ENCODE measurements around the gene LIMCH1. TPM values are rescaled to one million over a fixed set of nuclear protein-coding genes. Genes with fewer than 3 reads are reported as not detected.

Gene LIMCH1
- total RNA-seq, 2 donors from 2014 or later, result 9.3 to 24.1 TPM

GRCh38 chr4:41678086-41678816, 140.3 kb downstream of the LIMCH1 start:
- H3K9me3 ChIP-seq, result no peaks in the 10 kb centered on the region
- no peaks in the 10 kb centered on the region for H3K27me3 ChIP-seq
- TF ChIP-seq, protein P1, sequence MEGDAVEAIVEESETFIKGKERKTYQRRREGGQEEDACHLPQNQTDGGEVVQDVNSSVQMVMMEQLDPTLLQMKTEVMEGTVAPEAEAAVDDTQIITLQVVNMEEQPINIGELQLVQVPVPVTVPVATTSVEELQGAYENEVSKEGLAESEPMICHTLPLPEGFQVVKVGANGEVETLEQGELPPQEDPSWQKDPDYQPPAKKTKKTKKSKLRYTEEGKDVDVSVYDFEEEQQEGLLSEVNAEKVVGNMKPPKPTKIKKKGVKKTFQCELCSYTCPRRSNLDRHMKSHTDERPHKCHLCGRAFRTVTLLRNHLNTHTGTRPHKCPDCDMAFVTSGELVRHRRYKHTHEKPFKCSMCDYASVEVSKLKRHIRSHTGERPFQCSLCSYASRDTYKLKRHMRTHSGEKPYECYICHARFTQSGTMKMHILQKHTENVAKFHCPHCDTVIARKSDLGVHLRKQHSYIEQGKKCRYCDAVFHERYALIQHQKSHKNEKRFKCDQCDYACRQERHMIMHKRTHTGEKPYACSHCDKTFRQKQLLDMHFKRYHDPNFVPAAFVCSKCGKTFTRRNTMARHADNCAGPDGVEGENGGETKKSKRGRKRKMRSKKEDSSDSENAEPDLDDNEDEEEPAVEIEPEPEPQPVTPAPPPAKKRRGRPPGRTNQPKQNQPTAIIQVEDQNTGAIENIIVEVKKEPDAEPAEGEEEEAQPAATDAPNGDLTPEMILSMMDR (IDR thresholded peaks at IDR 0.05), result no peak
- no peak for TF ChIP-seq POLR2A (IDR thresholded peaks at IDR 0.05)
- intact Hi-C loops (cut with DNase I), result no loop called here
- 68 to 73% methylated on average over 7 of the region's 7 CpGs for WGBS, 2 donors
- H3K27ac ChIP-seq, result no peak overlapping the region
- ATAC-seq, result no peak
- no peaks in the 10 kb centered on the region for H3K36me3 ChIP-seq (replicated peaks in 1 of 2; ENCODE audit: insufficient read depth in 1 of 2, low read depth in 2 of 2)
- DNase-seq, result no peak
- H3K4me3 ChIP-seq, result no peak overlapping the region
- H3K4me1 ChIP-seq, result no peaks in the 10 kb centered on the region

- 69 to 87% methylated on average over 2 of the region's 2 CpGs for WGBS, 2 donors
- intact Hi-C loops (cut with DNase I), result no loop called here
Measured at GRCh38 chr4:41678951-41679350, 141.0 kb downstream of the LIMCH1 start.

GRCh38 chr4:41679991-41680390, 142.0 kb downstream of the LIMCH1 start:
- WGBS, 2 donors, result 68 to 72% methylated on average over 4 of the region's 4 CpGs

More at GRCh38 chr4:41678951-41679350, 141.0 kb downstream of the LIMCH1 start:
- Histone ChIP-seq H3K9me3 (no peaks in the 10 kb centered on the region), H3K4me3 (no peak overlapping the region), H3K27ac (no peak overlapping the region), H3K27me3 (no peaks in the 10 kb centered on the region), H3K4me1 (no peaks in the 10 kb centered on the region), H3K36me3 (replicated peaks in 1 of 2; ENCODE audit: insufficient read depth in 1 of 2, low read depth in 2 of 2) (no peaks in the 10 kb centered on the region)
- ATAC-seq (no peak), DNase-seq (no peak)
- no peak for TF ChIP-seq POLR2A (IDR thresholded peaks at IDR 0.05)
- TF ChIP-seq, protein P1 (IDR thresholded peaks at IDR 0.05), result no peak

DNA sequence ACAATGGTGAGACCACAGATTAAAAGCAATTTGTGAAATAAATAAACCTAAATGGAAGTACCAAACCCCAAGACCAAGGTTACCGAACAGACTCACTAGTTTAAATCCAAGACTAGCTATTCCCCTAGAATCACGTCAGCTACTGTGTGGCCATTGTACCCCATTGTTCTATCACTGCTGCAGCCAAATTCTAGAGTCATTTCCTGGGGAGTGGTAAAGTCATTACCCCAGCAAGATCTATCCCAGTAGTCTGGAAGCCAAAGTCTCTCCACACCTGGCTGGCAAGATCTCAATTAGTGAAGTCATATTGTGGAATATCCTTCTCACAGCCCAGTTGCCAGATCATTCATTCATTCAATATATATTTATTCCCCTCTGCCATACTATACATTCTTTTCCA, 143.1 kb downstream of the LIMCH1 start:
- H3K9me3 ChIP-seq, result no peaks in the 10 kb centered on the region
- H3K4me3 ChIP-seq, result no peak overlapping the region
- intact Hi-C loops (cut with DNase I), result no loop called here
- H3K4me1 ChIP-seq, result no peaks in the 10 kb centered on the region
- ATAC-seq (no peak), DNase-seq (no peak)
- TF ChIP-seq POLR2A (IDR thresholded peaks at IDR 0.05), result no peak
- TF ChIP-seq, protein P1 (IDR thresholded peaks at IDR 0.05), result no peak
- no peaks in the 10 kb centered on the region for H3K36me3 ChIP-seq (replicated peaks in 1 of 2; ENCODE audit: insufficient read depth in 1 of 2, low read depth in 2 of 2)
- H3K27me3 ChIP-seq, result no peaks in the 10 kb centered on the region
- 95 to 97% methylated on average over 2 of the region's 2 CpGs for WGBS, 2 donors
- no peak overlapping the region for H3K27ac ChIP-seq

More at GRCh38 chr4:41679991-41680390, 142.0 kb downstream of the LIMCH1 start:
- no peak overlapping the region for H3K4me3 ChIP-seq
- TF ChIP-seq, protein P1 (IDR thresholded peaks at IDR 0.05), result no peak
- TF ChIP-seq POLR2A (IDR thresholded peaks at IDR 0.05), result no peak
- H3K27ac ChIP-seq, result no peak overlapping the region
- no peak for DNase-seq
- no peak for ATAC-seq
- H3K9me3 ChIP-seq, result no peaks in the 10 kb centered on the region
- no peaks in the 10 kb centered on the region for H3K27me3 ChIP-seq
- H3K4me1 ChIP-seq, result no peaks in the 10 kb centered on the region
- intact Hi-C loops (cut with DNase I), result no loop called here
- no peaks in the 10 kb centered on the region for H3K36me3 ChIP-seq (replicated peaks in 1 of 2; ENCODE audit: insufficient read depth in 1 of 2, low read depth in 2 of 2)

GRCh38 chr4:41683326-41683725, 145.4 kb downstream of the LIMCH1 start:
- intact Hi-C loops (cut with DNase I), result no loop called here
- Histone ChIP-seq H3K36me3 (replicated peaks in 1 of 2; ENCODE audit: insufficient read depth in 1 of 2, low read depth in 2 of 2) (no peaks in the 10 kb centered on the region), H3K4me1 (no peaks in the 10 kb centered on the region), H3K4me3 (no peak overlapping the region), H3K27ac (no peak overlapping the region), H3K9me3 (no peaks in the 10 kb centered on the region), H3K27me3 (no peaks in the 10 kb centered on the region)
- TF ChIP-seq, protein P1 (IDR thresholded peaks at IDR 0.05), result no peak
- TF ChIP-seq POLR2A (IDR thresholded peaks at IDR 0.05), result no peak
- ATAC-seq, result no peak
- DNase-seq, result no peak

All from body of pancreas (tissue), 4 donors.